CD14-positive monocyte (primary cell): ENCODE data around the gene LARP7. TPM values are rescaled to one million over a fixed set of nuclear protein-coding genes. Genes with fewer than 3 reads are reported as not detected.

ENCODE experiments used
- DNase-seq, 3 donors: peaks; one replicate each; pipeline ENCODE4 v3.0.0-alpha.2; 2011 to 2022
- H2AFZ ChIP-seq: 2 replicates; pipeline ENCODE4 v1.6.0; 2012; ENCODE audit warnings: mild to moderate bottlenecking, low read depth, low read length, inconsistent platforms; ENCODE audit not compliant: insufficient read depth, poor library complexity, severe bottlenecking
- H3K27ac ChIP-seq, 2 donors: 1 replicate in 1 of 2; 2 replicates in 1 of 2; pipeline ENCODE4 v1.5.1; 2012 to 2013; ENCODE audit warnings: low read length in 2 of 2, control low read depth in 1 of 2, inconsistent platforms in 1 of 2, low read depth in 1 of 2, mild to moderate bottlenecking in 1 of 2
- H3K27me3 ChIP-seq, 2 donors: one replicate each; pipeline versions ENCODE4 v1.6.0 to v1.6.1; 2011 to 2013; ENCODE audit warnings: low read length in 2 of 2; ENCODE audit not compliant: control insufficient read depth in 2 of 2, insufficient read depth in 2 of 2
- H3K36me3 ChIP-seq, 2 donors: replicated peaks in 1 of 2; 1 replicate in 1 of 2; 2 replicates in 1 of 2; pipeline versions ENCODE4 v1.5.1 to v1.6.1; 2012 to 2013; ENCODE audit warnings: low read length in 2 of 2, control low read depth in 1 of 2, inconsistent platforms in 1 of 2, mild to moderate bottlenecking in 1 of 2; ENCODE audit not compliant: insufficient read depth in 2 of 2, control insufficient read depth in 1 of 2
- H3K4me1 ChIP-seq, 2 donors: 1 replicate in 1 of 2; 2 replicates in 1 of 2; pipeline versions ENCODE4 v1.5.1 to v1.6.1; 2012 to 2013; ENCODE audit warnings: low read length in 2 of 2, control low read depth in 1 of 2, inconsistent platforms in 1 of 2, mild to moderate bottlenecking in 1 of 2, moderate library complexity in 1 of 2; ENCODE audit not compliant: insufficient read depth in 2 of 2, control insufficient read depth in 1 of 2
- H3K4me2 ChIP-seq: replicated peaks from 2 replicates; pipeline ENCODE3; 2012; ENCODE audit warnings: low read length, moderate library complexity, mild to moderate bottlenecking; ENCODE audit not compliant: poor library complexity, severe bottlenecking; ENCODE audit errors: extremely low read depth
- H3K4me3 ChIP-seq, 3 experiments: fragments of 200-600 bp in 1 of 3; sonication (generic) in 1 of 3; replicated peaks in 1 of 3; 1 replicate in 2 of 3; 2 replicates in 1 of 3; pipeline ENCODE4 v1.5.1; 2011 to 2013; ENCODE audit warnings: low read length in 3 of 3, mild to moderate bottlenecking in 3 of 3, control low read depth in 2 of 3, low read depth in 2 of 3, inconsistent platforms in 1 of 3, moderate library complexity in 1 of 3
- H3K79me2 ChIP-seq: 2 replicates; pipeline ENCODE4 v1.6.0; 2012; ENCODE audit warnings: mild to moderate bottlenecking, control low read depth, inconsistent platforms, low read length, moderate library complexity; ENCODE audit not compliant: insufficient read depth
- H3K9ac ChIP-seq: 2 replicates; pipeline ENCODE4 v1.6.0; 2017; ENCODE audit warnings: low read length, mild to moderate bottlenecking; ENCODE audit not compliant: insufficient read depth, poor library complexity, severe bottlenecking
- H3K9me3 ChIP-seq, 2 donors: replicated peaks in 1 of 2; 1 replicate in 1 of 2; 2 replicates in 1 of 2; pipeline versions ENCODE4 v1.5.1 to v1.6.1; 2012 to 2013; ENCODE audit warnings: low read length in 2 of 2, control low read depth in 1 of 2; ENCODE audit not compliant: control insufficient read depth in 1 of 2, insufficient read depth in 1 of 2
- H4K20me1 ChIP-seq: 2 replicates; pipeline ENCODE4 v1.6.0; 2012; ENCODE audit warnings: mild to moderate bottlenecking, low read length, control low read depth, moderate library complexity; ENCODE audit not compliant: insufficient read depth
- H3K27ac Mint-ChIP-seq, 7 donors: one replicate each; pipeline ENCODE4 v1.8.0; 2020; ENCODE audit warnings: mild to moderate bottlenecking in 7 of 7, mixed read lengths in 7 of 7, moderate library complexity in 6 of 7, inconsistent platforms in 2 of 7
- H3K27me3 Mint-ChIP-seq, 3 donors: one replicate each; pipeline ENCODE4 v1.8.0; 2021 to 2022; ENCODE audit warnings: low read depth in 3 of 3, mild to moderate bottlenecking in 3 of 3, mixed read lengths in 3 of 3, moderate library complexity in 3 of 3, inconsistent platforms in 1 of 3
- H3K36me3 Mint-ChIP-seq, 2 donors: one replicate each; pipeline ENCODE4 v1.8.0; 2020; ENCODE audit warnings: mixed read lengths in 2 of 2, inconsistent platforms in 1 of 2, mild to moderate bottlenecking in 1 of 2
- H3K4me1 Mint-ChIP-seq: one replicate; pipeline ENCODE4 v1.8.0; 2020; ENCODE audit warnings: mild to moderate bottlenecking, mixed read lengths
- H3K4me3 Mint-ChIP-seq, 2 donors: one replicate each; pipeline ENCODE4 v1.8.0; 2020; ENCODE audit warnings: mild to moderate bottlenecking in 2 of 2, mixed read lengths in 2 of 2, moderate library complexity in 1 of 2
- H3K9me3 Mint-ChIP-seq, 7 donors: one replicate each; pipeline ENCODE4 v1.8.0; 2020 to 2022; ENCODE audit warnings: mixed read lengths in 7 of 7, mild to moderate bottlenecking in 6 of 7, moderate library complexity in 6 of 7, inconsistent platforms in 2 of 7
- WGBS: methylation state at CpG from one replicate; pipeline ENCODE4 v1.1.5; 2013; ENCODE audit warnings: missing lambda C conversion rate; ENCODE audit not compliant: insufficient coverage; 5-methylcytosine and 5-hydroxymethylcytosine counted together
- intact Hi-C, 2 donors: fragments of 100-400 bp; cut with micrococcal nuclease; formaldehyde crosslinking; loops; one replicate each; pipeline versions ENCODE4 v1.15.0 to v1.15.1; 2023
- polyA plus RNA-seq, 3 donors: library from polyadenylated mRNA; depleted of rRNA in 1 of 3; unstranded in 2 of 3; stranded (reverse) in 1 of 3; fragments of 300-500 nt in 2 of 3; fragments of >200 nt in 1 of 3; fragmentation: Illumina TruSeq in 2 of 3; gene quantifications; 1 replicate in 2 of 3; 2 replicates in 1 of 3; pipeline ENCODE4 v1.2.3, GENCODE V29; 2012 to 2021
- TF ChIP-seq, protein P1 (sequence below): fragments of 200-600 bp; IDR thresholded peaks from one replicate; pipeline ENCODE4 v1.8.0; 2022; ENCODE audit warnings: antibody characterized with exemption, mild to moderate bottlenecking

Gene LARP7
- polyA plus RNA-seq, 3 donors = 12.5 to 20.7 (median 14.1) TPM

DNA sequence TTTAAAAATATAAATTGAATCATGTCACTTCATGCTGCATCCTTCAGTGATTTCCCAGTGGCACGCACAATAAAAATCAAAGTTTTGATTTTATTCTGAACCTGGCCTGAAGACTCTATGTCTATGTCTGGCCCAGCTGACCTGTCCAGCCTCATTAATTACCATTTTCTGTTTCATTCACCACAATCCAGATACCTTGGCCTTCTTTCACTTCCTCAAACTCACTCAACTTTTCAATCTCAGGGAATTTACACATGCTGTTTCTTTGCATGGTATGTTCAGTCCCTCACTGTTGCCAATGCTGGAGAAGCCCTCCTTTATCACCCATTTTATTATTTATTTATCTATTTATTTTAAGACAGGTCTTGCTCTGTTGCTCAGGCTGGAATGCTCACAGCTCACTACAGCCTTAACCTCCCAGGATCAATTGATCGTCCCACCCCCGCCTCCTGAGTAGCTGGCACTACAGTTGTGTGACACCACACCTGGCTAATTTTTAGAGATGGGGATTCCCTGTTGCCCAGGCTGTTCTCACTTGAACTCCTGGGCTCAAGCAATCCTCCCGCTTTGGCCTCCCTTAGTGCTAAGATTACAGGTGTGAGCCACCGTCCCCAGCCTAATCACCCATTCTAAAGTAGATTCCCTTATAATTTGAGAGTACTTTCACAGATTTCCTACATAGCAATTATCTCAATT, 43.4 kb upstream of the LARP7 start:
- no peak for DNase-seq
- no peak overlapping the region for H3K9ac ChIP-seq

DNA sequence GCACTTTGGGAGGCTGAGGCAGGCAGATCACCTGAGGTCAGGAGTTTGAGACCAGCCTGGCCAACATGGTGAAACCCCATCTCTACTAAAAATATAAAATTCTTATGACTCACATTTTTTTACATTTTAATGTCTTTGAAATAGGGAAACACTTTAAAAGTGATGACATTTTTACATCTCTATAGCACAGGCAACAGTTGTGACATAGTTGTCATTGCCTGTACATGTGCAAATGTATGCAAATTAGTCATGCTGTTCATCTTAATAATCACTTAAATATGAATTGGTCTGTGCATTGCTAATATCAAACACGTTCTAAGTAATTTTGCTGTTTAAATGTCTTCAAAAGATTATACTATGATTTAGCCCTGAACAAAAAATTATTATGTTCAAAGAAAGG, 42.0 kb upstream of the LARP7 start:
- no peaks in the 10 kb centered on the region for H3K36me3 ChIP-seq
- no peaks in the 10 kb centered on the region for H3K27me3 Mint-ChIP-seq
- H2AFZ ChIP-seq = no peak overlapping the region
- H3K27ac Mint-ChIP-seq = no peak overlapping the region
- H3K9me3 Mint-ChIP-seq = peaks cover 0 to 3% (median 0%) of the 10 kb centered on the region in 7 donors
- no peak overlapping the region for H3K4me3 ChIP-seq
- H3K4me2 ChIP-seq = no peak overlapping the region
- H3K4me1 ChIP-seq = no peaks in the 10 kb centered on the region
- H3K9me3 ChIP-seq = no peaks in the 10 kb centered on the region
- H4K20me1 ChIP-seq = no peaks in the 10 kb centered on the region
- intact Hi-C loops = no loop called here
- no CpG with 5 or more reads among the region's 1 CpG for WGBS
- no peaks in the 10 kb centered on the region for H3K4me1 Mint-ChIP-seq
- H3K27ac ChIP-seq = no peak overlapping the region
- TF ChIP-seq, protein P1, sequence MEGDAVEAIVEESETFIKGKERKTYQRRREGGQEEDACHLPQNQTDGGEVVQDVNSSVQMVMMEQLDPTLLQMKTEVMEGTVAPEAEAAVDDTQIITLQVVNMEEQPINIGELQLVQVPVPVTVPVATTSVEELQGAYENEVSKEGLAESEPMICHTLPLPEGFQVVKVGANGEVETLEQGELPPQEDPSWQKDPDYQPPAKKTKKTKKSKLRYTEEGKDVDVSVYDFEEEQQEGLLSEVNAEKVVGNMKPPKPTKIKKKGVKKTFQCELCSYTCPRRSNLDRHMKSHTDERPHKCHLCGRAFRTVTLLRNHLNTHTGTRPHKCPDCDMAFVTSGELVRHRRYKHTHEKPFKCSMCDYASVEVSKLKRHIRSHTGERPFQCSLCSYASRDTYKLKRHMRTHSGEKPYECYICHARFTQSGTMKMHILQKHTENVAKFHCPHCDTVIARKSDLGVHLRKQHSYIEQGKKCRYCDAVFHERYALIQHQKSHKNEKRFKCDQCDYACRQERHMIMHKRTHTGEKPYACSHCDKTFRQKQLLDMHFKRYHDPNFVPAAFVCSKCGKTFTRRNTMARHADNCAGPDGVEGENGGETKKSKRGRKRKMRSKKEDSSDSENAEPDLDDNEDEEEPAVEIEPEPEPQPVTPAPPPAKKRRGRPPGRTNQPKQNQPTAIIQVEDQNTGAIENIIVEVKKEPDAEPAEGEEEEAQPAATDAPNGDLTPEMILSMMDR = no peak
- no peak overlapping the region for H3K4me3 Mint-ChIP-seq
- no peaks in the 10 kb centered on the region for H3K27me3 ChIP-seq
- H3K79me2 ChIP-seq = no peaks in the 10 kb centered on the region
- H3K36me3 Mint-ChIP-seq = peaks cover 12 to 27% of the 10 kb centered on the region in 2 donors
- no peak overlapping the region for H3K9ac ChIP-seq
- DNase-seq = no peak

More for the DNA sequence above, 43.4 kb upstream of the LARP7 start:
- Histone ChIP-seq H3K4me3 (no peak overlapping the region), H3K4me1 (no peaks in the 10 kb centered on the region), H3K4me2 (no peak overlapping the region), H3K36me3 (peaks cover 0 to 4% of the 10 kb centered on the region in 2 donors), H3K79me2 (no peaks in the 10 kb centered on the region), H3K27me3 (no peaks in the 10 kb centered on the region), H3K9me3 (no peaks in the 10 kb centered on the region), H3K27ac (no peak overlapping the region), H2AFZ (no peak overlapping the region), H4K20me1 (no peaks in the 10 kb centered on the region)
- H3K27me3 Mint-ChIP-seq = no peaks in the 10 kb centered on the region
- H3K4me1 Mint-ChIP-seq = peaks cover 2% of the 10 kb centered on the region
- WGBS = 100% methylated on average over 1 of the region's 5 CpGs
- no peak overlapping the region for H3K27ac Mint-ChIP-seq
- TF ChIP-seq, protein P1 = no peak
- peaks cover 18 to 31% of the 10 kb centered on the region in 2 donors for H3K36me3 Mint-ChIP-seq
- H3K9me3 Mint-ChIP-seq = peaks cover 0 to 3% (median 0%) of the 10 kb centered on the region in 7 donors
- no peak overlapping the region for H3K4me3 Mint-ChIP-seq
- intact Hi-C loops = no loop called here
